Activated T-helper 1 cell treated with anti-CD3 and anti-CD28 coated beads, Interleukin-2, amount 50 U/mL, for 16 hours (primary cell): Measurements from ENCODE around the gene HACL1.
"Not testable (repeated sequence)": the region's sequence is repeated elsewhere in the genome, so short reads cannot be mapped to it uniquely, and the experiment has no call there.

Source experiments
- DNase-seq, 2 donors: peaks; one replicate each; pipeline ENCODE4 v3.0.0-alpha.2; 2020; ENCODE audit warnings: low read depth in 1 of 2, low spot score in 1 of 2

HACL1 gene

DNA sequence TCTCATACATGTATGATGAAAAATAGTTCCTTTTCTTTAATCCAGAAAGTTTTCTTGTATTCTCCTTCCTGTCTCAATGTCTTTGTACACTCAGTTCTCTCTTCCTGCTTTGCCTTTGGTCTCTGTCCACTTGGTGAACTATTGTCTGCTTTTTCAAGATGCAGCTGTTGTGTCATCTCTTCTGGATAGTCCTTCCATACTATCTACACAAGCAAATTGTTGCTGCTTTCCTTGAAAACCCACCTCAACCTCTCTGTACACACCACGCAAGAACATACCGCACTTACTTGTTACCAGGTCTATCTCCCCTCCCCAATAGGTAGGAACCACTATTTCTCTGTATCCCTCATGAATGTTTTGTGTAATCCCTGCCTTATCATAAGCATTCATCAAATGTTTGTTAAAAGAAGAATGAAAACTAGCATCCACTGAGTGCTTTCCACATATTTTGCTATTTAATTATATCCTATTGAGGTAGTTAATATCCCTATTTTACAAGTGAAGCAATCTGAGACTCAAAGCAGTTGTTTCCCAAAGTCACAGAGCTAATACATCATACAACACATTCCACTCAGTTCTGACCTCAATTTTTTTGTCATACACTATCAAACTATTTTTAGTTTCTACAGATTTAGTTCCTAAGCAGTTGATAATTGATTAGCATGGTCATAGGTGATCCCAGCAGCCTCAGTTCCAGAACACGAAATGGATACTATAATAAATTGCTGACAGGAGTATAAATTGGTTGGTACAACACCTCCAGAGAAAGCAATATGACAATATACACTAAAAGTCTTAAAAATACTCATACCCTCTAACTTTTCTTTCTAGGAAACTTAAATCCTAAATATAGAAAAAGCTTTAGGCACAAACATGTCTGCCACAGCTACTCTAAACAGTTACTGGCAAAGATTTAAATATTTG lies 19.6 kb downstream of the HACL1 start:
- DNase-seq, result no peak

DNA sequence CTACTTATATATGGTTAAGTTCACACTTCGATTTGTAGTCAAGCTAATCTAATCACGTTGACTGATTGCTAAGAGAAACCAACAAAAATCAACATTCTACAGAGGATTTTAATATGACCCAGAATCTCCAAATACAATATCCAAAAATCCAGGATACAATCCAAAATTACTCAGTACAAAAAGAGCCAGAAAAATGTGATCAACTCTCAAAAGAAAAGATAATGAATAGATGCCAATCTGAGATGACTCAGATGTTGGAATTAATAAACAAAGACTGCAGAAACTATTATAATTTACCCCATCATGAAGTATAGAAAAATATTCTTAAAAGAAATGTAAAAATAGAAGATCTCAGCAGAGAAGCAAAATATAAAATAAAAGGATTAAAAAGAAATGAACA lies 22.3 kb downstream of the HACL1 start:
- no peak for DNase-seq

DNA sequence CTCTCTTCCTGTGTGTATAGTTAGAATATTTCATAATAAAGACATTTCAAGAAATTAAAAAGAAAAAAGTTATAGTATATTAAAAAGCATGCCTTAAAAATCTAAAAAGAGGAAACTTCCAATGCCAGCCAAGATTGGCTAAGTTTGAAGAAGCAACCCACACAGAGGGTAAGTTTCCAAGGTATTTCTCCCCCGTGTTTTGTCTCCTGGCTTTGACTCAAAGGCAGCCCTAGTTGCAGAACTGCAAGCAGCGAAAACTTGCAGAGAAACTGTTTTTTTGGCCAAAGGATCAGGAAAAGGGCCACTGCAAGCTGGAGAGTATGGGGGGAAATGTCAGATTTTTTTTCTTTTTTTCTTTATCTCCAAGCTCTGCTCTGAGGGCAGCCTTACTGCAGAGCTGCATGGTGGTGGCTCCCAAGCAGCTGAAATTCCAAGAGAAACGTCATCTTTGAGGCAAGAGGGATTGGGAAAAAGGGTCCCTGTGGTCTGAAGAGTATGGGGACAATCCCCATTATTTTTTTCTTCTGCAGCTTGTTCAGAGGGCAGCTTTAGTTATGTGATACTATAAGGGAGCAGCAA lies 23.0 kb downstream of the HACL1 start:
- no peak for DNase-seq

DNA sequence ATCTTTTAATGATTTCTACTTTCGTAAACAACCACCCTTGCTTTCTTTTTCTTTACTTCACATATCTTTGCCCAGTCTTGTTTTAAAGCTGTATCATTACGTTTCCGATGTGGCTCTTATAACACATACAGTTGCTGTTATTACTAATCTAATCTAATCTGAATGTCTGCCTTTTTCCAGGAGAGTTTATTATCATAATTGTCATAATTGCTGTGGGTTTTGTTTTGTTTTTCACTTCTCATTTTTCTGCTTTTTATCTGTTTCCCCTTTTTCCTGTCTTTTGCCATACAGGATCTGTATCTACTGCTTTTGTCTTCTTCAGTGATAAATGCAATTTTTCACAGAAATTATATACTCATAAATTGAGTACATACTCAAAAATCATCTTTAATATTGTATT lies 24.9 kb downstream of the HACL1 start:
- no peak for DNase-seq

DNA sequence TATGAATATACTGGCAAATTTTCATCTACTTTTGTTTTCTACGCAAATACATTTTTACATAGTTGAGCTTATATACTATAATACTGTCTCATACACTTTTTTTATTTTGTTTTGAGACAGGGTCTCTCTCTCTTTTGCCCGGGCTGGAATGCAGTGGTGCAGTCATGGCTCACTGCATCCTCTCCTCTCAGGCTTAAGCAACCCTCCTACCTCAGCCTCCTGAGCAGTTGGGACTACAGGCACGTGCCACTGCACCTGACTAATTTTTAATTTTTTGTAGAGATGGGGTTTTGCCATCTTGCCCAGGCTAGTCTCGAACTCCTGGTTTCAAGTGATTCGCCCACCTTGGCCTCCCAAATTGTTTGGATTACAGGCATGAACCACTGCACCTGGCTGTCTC lies 25.9 kb downstream of the HACL1 start:
- no peak for DNase-seq

DNA sequence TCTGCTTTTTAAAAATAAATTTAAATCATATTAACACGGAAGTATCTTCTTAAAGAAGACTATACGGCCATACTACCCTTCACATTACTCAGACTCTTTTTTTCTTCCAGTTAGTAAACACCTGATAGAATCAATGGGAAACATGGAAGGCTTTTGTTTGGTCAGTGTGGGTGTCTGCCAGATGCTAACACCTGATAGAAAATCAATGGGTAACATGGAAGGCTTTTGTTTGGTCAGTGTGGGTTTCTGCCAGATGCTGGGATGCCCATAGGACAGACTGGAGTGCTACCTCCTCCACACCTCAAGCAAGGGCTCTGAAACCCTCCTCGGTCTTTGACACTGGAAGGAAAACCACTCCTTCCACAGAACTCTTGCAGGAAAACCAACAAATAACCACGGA lies 29.2 kb downstream of the HACL1 start:
- no peak for DNase-seq

DNA sequence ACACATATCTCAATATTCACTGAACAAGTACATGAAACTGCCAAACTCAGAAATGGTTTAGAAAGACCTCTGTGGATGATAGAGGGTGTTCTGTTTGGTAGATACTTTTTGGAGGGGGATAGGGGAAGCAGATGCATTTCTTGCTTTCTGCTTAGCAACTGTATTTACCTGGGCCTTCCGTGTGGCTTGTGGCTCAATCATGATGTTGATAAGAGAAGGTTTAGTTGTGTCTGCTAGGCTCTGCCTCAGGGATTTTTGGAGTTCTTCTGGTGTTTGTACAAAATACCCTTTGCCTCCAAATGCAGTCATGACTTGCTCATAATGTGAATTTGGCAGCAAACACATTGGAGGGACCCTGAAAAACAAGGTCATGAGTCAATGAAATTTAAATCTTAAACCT lies 38.2 kb downstream of the HACL1 start:
- no peak for DNase-seq

DNA sequence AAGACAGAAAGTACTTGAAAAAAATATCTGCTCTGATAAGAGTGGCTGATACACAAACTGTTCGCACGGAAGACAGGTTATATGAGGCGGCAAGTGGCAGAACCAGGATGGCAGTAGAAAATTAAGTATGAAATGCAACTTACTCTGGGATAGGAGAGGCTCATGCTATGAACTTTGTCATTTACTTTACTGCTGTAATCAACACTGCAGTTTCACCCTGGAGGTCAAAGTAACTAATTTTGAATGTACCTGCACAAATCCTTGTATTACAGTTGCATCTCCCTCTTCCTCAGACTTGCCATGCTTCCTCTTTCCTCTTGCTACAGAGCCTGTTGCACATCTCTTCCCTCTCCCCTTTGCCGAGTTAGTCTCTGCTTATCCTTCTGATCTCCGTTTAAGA lies 38.8 kb downstream of the HACL1 start:
- no peak for DNase-seq

DNA sequence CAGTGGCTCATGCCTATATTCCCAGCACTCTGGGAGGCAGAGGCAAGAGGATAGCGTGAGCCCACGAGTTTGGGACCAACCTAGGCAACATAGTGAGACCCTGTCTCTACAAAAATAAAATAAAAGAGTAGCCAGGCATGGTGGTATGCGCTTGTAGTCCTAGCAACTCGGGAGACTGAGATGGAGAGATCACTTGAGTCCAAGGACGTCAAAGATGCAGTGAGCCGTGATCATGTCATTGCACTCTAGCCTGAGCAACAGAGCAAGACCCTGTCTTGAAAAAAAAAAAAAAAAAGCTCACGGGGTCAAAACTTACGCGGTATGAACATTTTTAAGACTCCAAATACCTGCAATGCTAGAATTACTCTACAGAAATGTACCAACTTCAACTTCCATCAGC lies 42.8 kb downstream of the HACL1 start:
- no peak for DNase-seq

DNA sequence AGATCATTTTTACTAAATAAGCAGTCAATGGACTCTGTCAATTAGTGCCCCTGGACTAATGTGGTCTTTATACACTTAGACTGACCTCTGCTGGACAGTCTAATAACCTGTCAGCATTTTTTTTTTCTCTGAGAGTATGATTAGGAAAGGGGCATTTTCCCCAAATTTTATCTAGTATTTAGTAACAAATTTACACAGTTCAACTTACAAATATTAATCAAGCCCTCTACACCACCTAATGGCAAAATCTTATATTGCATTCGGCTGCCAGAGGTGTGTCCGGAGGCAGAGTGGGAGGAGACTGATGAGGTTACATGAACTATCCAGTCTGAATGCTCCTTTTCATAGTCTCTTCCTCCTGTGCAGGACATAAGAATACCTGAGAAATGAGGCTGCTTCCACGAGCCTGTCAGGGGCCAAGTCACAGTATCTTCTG lies 43.8 kb downstream of the HACL1 start:
- DNase-seq, result peak in 1 of 2 donors; percentile 12

DNA sequence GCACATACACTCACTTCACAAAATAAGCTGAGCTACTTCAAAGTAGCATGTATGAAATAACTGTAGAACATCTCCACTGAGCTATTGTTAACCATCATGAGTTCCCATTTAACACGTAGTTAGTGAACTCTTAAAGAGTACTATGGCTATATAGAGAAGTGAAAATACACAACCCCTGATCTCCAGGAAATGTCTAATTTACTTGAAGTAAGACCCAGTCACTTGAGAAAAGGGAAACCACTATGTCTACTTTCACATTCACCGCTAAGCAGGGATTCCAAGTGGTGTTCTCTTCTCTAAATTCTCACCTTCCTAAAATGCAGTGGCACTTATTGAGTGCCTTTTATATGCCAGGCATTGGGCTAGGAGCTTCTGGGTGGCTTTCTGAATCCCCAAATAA lies 44.9 kb downstream of the HACL1 start:
- DNase-seq, result no peak

DNA sequence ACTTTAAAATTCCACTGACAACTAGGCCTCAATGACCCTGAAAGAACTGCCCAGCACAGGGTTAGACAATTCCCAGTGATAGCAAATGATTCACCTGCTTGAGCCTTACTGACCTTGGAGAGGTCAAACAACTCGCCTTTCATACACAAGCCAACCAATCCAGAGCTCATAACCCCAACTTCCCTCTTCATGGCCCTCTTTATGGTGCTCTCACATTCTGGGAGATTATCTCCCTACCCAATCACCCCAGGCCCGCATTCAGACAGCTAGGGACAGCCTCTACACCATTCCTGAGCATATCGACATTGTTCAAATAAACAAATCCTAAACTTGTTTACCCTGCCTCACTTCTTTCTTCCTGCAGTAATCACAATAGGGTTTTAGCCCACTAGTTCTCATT lies 47.6 kb downstream of the HACL1 start:
- no peak for DNase-seq

DNA sequence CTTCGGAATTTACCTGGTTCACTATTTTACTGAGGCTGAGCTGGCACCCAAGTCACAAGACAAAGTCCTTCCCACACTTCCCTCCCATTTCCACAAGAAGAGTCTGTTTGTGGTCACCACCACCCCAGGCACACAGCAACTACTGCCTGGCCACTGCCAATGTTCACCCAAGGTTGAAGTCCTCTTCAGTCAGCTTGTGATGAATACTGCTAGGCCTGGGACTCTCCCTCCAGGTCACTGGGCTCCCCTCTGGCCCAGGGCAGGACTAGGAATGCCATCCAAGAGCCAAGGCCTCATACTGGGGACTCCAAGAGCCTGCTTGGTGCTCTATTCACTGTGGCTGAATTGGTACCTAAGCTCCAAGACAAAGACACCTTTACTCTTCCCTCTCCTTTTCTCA lies 49.5 kb downstream of the HACL1 start:
- no peak for DNase-seq

DNA sequence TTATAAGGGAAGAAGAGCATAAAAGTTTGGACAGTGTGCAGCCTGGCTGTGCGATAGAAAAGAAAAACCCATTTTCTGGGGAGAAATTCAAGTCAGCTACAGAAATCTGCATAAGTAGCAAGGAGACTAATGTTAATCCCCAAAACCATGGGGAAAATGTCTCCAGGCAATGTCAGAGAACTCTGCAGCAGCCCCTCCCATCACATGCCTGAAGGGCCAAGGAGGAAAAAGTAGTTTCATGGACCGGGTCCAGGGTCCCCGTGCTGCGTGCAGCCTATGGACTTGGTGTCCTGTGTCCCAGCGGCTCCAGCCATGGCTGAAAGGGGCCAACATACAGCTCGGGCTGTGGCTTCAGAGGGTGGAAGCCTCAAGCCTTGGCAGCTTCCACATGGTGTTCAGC lies 51.5 kb downstream of the HACL1 start:
- no peak for DNase-seq

DNA sequence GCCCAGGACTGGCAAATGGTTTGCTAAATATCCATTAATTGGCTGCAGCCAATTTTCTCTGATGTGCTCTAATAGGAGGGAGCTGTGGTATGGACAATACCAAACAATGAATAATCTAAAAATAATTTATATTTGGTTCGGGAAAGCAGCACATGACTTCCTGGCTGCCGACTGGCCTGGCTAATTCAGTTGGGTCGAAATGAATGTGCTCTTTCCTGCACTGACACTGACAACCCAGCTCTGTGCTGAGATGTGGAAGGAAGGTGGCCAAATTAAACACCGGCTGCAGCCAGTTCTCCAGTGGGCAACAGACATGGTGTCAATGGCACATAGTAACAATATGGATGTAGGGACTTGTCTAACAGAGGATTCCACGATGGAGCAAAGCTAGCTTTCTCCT lies 58.8 kb downstream of the HACL1 start:
- DNase-seq, result no peak

DNA sequence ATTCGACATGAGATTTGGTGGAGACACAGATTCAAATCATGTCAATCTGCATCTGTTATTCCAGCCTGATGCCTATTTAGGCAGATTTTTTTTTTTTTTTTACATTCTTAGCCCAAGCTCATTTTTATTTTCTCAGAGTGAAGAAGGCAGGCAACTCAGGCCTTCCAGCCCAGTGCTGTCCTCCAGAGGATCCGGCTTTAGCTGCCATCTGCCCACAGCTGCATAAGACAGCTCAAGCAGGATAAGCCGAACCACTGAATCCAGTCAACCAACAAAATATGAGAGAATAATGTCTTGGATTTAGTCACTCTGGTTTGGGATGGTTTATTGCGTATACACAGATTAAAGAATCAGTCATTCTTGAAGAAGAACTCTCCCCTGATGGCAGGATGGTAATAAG lies 60.0 kb downstream of the HACL1 start:
- DNase-seq, result no peak

DNA sequence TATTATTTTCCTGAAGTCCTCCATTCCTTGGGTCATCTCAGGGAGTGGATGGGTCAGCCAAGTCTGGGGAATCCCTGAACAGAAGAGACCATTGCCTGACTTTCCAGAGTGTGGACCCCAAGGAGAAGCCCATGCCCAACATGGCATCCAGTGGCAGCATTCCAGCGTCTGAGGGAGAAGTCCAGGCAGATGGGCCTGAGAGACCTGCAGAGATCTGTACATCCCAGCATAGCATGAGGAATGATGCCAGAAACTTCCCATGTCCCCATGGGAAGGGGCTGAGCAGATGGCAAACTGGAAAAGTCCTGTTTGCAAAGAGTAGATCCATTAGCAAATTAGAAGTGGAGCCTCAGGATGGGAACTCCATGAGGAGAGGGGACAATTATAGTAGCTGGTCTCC lies 62.3 kb downstream of the HACL1 start:
- no peak for DNase-seq

DNA sequence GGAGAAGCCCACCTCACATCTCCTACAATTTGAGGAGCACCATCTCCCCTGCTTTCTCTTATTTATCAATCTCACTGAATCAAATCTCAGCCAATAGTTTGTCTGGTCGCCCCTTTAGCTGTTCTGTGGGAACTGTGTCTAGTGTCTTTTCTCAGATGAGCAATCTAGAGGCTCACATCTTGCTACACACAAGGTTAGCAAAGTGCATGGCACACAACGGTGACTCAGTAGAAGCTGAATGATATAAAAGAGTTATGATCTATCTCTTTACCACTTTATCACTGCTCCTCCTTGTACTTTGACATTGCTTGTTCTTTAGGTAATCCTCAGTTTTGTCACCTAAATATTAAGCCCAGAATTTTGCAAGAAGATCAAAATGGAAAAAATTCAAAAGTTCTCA lies 63.0 kb downstream of the HACL1 start:
- DNase-seq, result no peak

DNA sequence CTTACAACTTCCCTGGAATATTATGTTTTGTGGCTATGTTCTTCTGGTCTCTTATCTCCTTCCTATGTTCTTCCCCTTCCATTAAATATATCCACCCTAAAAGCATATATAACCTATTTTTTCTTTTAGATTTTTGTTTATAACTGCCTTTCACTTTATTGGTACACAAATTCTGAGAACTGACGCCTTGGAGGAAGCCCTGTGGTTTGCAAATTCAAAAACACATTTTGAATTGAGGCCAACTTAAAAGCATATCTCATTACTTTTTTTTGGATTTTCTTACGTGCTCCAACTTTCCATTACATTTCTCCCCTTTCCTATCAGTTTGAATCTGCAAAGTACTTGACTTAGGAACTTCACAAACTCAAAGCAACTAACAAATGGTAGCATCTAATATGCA lies 64.5 kb downstream of the HACL1 start:
- no peak for DNase-seq

DNA sequence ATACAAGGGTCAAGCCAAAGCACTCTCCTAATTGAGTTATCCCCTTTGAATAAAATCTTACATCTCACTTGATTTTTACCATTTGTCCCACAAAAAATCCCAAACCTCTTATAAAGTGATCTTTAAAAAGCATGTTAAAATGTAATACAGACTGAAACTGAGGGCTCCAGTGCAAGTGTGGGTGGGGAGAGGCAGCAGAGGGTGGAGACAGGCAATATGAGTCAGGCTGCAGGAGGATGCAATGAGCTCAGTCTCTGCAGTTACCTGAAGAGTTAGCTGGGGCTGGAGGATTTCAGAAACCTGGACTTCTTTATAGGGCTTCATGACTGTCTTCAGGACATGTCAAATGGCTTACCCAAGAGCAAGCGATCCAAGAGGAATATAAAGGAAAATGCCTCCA lies 65.6 kb downstream of the HACL1 start:
- no peak for DNase-seq

DNA sequence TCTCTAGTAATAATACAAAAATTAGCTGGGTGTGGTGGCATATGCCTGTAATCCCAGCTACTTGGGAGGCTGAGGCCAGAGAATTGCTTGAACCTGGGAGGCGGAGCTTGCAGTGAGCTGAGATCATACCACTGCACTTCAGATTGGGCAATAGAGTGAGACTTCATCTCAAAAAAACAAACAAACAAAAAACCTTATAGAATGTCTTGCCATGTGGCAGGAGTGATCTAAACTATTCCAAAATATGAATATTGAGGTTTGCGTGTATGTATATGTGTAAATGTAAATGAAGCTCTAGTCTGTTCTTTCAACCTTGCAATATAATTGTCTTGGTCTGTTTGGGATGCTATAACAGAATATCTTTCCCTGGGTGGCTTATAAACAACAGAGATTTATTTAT lies 68.8 kb downstream of the HACL1 start:
- DNase-seq, result not testable (repeated sequence)

DNA sequence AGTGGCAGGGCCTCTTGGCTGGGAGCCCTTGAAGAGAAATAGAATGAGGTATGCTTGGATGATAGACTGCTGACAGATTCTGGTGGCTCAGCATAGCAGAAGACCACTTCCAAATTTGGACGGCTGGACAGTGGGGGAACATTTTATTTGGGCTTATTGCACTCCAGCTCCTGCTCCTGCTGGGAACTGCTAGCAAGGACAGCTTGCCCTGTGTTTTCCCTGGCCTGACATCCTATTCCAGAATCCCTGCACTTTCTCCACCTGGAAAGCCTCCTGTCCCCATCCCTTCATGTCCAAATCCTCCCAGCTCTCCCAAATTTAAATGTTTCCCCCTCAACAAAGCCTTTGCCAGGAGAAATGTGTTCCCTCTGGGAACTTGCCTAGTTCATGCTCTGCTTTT lies 70.0 kb downstream of the HACL1 start:
- DNase-seq, result no peak
